PFSK-1 (cell line): ENCODE measurements around the gene MSH5.

Experiments used
- FOXP2 ChIP-seq: optimal IDR thresholded peaks from 2 replicates; pipeline ENCODE3; 2011; ENCODE audit warnings: borderline replicate concordance, control low read depth, inconsistent platforms; ENCODE audit not compliant: insufficient read depth; ENCODE audit errors: extremely low read length, extremely low read depth
- POLR2AphosphoS5 ChIP-seq: IDR thresholded peaks from 2 replicates; pipeline ENCODE4 v1.6.1; 2012; ENCODE audit warnings: low read depth, mild to moderate bottlenecking, control low read depth, low read length, moderate library complexity
- SIN3A ChIP-seq: IDR thresholded peaks from 2 replicates; pipeline ENCODE4 v1.6.1; 2012; ENCODE audit warnings: mild to moderate bottlenecking, low read length, moderate library complexity, borderline replicate concordance; ENCODE audit not compliant: insufficient read depth
- TAF1 ChIP-seq: IDR thresholded peaks from 2 replicates; pipeline ENCODE4 v1.6.1; 2012; ENCODE audit warnings: low read length, control low read depth, borderline replicate concordance; ENCODE audit not compliant: insufficient read depth
- TF ChIP-seq, protein P1 (sequence below), 2 experiments: IDR thresholded peaks; 2 replicates each; pipeline versions ENCODE4 v1.6.1 to v1.8.0; 2011 to 2012; ENCODE audit warnings: low read depth in 2 of 2, low read length in 2 of 2, control low read depth in 1 of 2, inconsistent platforms in 1 of 2, mild to moderate bottlenecking in 1 of 2, moderate library complexity in 1 of 2; ENCODE audit not compliant: insufficient read depth in 1 of 2

MSH5 gene

GRCh38 chr6:31764198-31764597, 24.4 kb downstream of the MSH5 start:
- TF ChIP-seq, protein P1, sequence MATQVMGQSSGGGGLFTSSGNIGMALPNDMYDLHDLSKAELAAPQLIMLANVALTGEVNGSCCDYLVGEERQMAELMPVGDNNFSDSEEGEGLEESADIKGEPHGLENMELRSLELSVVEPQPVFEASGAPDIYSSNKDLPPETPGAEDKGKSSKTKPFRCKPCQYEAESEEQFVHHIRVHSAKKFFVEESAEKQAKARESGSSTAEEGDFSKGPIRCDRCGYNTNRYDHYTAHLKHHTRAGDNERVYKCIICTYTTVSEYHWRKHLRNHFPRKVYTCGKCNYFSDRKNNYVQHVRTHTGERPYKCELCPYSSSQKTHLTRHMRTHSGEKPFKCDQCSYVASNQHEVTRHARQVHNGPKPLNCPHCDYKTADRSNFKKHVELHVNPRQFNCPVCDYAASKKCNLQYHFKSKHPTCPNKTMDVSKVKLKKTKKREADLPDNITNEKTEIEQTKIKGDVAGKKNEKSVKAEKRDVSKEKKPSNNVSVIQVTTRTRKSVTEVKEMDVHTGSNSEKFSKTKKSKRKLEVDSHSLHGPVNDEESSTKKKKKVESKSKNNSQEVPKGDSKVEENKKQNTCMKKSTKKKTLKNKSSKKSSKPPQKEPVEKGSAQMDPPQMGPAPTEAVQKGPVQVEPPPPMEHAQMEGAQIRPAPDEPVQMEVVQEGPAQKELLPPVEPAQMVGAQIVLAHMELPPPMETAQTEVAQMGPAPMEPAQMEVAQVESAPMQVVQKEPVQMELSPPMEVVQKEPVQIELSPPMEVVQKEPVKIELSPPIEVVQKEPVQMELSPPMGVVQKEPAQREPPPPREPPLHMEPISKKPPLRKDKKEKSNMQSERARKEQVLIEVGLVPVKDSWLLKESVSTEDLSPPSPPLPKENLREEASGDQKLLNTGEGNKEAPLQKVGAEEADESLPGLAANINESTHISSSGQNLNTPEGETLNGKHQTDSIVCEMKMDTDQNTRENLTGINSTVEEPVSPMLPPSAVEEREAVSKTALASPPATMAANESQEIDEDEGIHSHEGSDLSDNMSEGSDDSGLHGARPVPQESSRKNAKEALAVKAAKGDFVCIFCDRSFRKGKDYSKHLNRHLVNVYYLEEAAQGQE (IDR thresholded peaks at IDR 0.05; ENCODE audit: insufficient read depth in 1 of 2, low read depth in 2 of 2, low read length in 2 of 2) = no peak
- TF ChIP-seq SIN3A (no peak), TAF1 (no peak), POLR2AphosphoS5 (no peak), FOXP2 (no peak)

- TF ChIP-seq, protein P1 (IDR thresholded peaks at IDR 0.05; ENCODE audit: insufficient read depth in 1 of 2, low read depth in 2 of 2, low read length in 2 of 2) = no peak
- TF ChIP-seq FOXP2 (no peak), TAF1 (no peak), SIN3A (no peak), POLR2AphosphoS5 (no peak)
Measured at GRCh38 chr6:31765559-31765909, 25.7 kb downstream of the MSH5 start.

- TF ChIP-seq FOXP2 (no peak), SIN3A (no peak), POLR2AphosphoS5 (no peak), TAF1 (no peak)
- TF ChIP-seq, protein P1 (IDR thresholded peaks at IDR 0.05; ENCODE audit: insufficient read depth in 1 of 2, low read depth in 2 of 2, low read length in 2 of 2) = no peak
Measured at GRCh38 chr6:31765910-31766794, 26.3 kb downstream of the MSH5 start.

GRCh38 chr6:31767096-31767645, 27.4 kb downstream of the MSH5 start:
- TF ChIP-seq FOXP2 (no peak), SIN3A (no peak), TAF1 (no peak), POLR2AphosphoS5 (no peak)
- TF ChIP-seq, protein P1 (IDR thresholded peaks at IDR 0.05; ENCODE audit: insufficient read depth in 1 of 2, low read depth in 2 of 2, low read length in 2 of 2) = no peak
